Ectodermal cell (in vitro differentiated cells): ENCODE results near the gene WDR62.
"Not testable (repeated sequence)": the region's sequence is repeated elsewhere in the genome, so short reads cannot be mapped to it uniquely, and the experiment has no call there.

ENCODE experiments used
- H3K27ac ChIP-seq: 2 replicates; pipeline ENCODE4 v1.7.0; 2013; ENCODE audit warnings: mild to moderate bottlenecking, low read depth, low read length; ENCODE audit not compliant: insufficient read depth, poor library complexity, severe bottlenecking
- H3K27me3 ChIP-seq: 2 replicates; pipeline ENCODE4 v1.7.0; 2013; ENCODE audit warnings: mild to moderate bottlenecking, low read length; ENCODE audit not compliant: insufficient read depth, control insufficient read depth, poor library complexity, severe bottlenecking
- H3K36me3 ChIP-seq: one replicate; pipeline ENCODE4 v1.7.0; 2013; ENCODE audit warnings: low read length; ENCODE audit not compliant: control insufficient read depth, insufficient read depth
- H3K4me1 ChIP-seq: one replicate; pipeline ENCODE4 v1.7.0; 2013; ENCODE audit warnings: low read length; ENCODE audit not compliant: control insufficient read depth, insufficient read depth
- H3K4me3 ChIP-seq: 2 replicates; pipeline ENCODE4 v1.7.0; 2013; ENCODE audit warnings: low read depth, low read length, control low read depth; ENCODE audit not compliant: insufficient read depth
- H3K9me3 ChIP-seq: 2 replicates; pipeline ENCODE4 v1.7.0; 2013; ENCODE audit warnings: mild to moderate bottlenecking, low read length, moderate library complexity; ENCODE audit not compliant: control insufficient read depth
- WGBS, 2 experiments: methylation state at CpG; one replicate each; pipeline ENCODE4 v1.1.7; 2013; ENCODE audit warnings: missing lambda C conversion rate in 2 of 2; 5-methylcytosine and 5-hydroxymethylcytosine counted together

Gene WDR62

DNA sequence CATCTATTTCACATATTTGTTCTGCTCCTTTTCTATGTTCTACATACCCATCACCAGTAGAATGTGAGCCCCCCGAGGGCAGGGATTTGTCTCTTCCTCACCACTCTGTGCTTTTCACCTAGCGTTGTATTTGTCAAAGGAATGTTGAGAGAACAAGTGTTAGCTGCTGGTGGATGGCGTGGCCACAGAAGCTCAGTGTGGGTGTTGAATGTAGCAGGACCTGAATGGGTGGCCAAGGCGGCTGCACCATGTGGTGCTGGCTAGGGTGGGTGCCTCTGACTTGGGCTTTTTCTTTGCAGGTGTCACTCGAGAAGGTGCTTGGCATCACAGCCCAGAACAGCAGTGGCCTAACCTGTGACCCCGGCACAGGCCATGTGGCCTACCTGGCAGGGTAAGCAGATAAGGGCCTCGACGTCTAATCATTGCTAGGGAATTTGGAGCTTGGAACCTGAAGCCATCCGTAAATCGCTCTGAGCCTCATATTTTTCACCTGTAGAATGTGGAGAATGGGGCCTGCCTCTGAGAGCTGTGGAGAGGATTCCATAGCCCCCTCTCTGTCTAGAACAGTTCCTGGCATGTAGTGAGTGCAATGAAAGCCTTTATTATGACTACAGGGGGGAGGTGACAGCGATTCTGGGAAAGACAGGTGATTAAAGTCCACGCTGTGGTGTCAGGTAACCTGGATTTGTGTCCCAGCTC is 3.9 kb downstream of the WDR62 start:
- no peaks in the 10 kb centered on the region for H3K9me3 ChIP-seq
- peaks cover 21% of the 10 kb centered on the region for H3K36me3 ChIP-seq
- 94 to 96% methylated on average over 12 of the region's 12 CpGs for WGBS, 2 experiments
- peaks cover 4% of the 10 kb centered on the region for H3K4me1 ChIP-seq
- H3K27me3 ChIP-seq: no peaks in the 10 kb centered on the region
- H3K27ac ChIP-seq: no peak overlapping the region
- no peak overlapping the region for H3K4me3 ChIP-seq

DNA sequence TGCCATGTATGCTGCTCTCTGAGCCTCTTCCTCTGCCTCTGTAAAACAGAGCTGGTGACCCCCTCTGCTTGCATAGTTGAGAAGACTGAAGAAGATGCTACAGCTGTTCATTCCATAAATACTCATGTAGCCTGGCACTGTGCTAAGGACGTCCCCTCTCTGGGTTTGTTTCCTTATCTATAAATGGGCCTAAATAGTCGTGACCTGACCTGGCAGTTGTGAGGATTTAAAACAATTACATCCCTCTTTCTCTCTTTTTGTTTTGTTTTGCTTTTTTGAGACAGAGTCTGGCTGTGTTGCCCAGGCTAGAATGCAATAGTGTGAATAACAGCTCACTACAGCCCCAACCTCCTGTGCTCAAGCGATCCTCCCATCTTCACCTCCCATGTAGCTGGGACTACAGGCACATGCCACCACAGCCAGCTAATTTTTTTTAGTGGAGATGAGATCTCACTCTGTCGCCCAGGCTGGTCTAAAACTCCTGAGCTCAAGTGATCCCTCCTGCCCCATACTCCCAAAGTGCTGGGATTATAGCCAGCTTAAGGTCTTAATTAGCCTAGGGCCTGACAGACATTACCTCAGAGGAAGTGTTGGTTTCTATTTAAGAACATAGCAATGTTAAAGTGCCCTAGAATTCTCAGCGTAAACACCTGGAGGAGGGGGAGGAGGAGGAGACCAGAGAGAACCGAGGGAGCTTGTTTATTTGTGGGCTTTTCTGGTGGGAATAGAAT is 4.6 kb downstream of the WDR62 start:
- 92 to 97% methylated on average over 6 of the region's 6 CpGs for WGBS, 2 experiments
- Histone ChIP-seq H3K4me3 (no peak overlapping the region), H3K27me3 (no peaks in the 10 kb centered on the region), H3K36me3 (peaks cover 21% of the 10 kb centered on the region), H3K27ac (no peak overlapping the region), H3K9me3 (no peaks in the 10 kb centered on the region), H3K4me1 (peaks cover 4% of the 10 kb centered on the region)

- H3K27me3 ChIP-seq: no peaks in the 10 kb centered on the region
- 86 to 92% methylated on average over 4 of the region's 4 CpGs for WGBS, 2 experiments
- H3K27ac ChIP-seq: no peak overlapping the region
- H3K4me3 ChIP-seq: no peak overlapping the region
- H3K36me3 ChIP-seq: peaks cover 21% of the 10 kb centered on the region
- H3K9me3 ChIP-seq: no peaks in the 10 kb centered on the region
- peaks cover 3% of the 10 kb centered on the region for H3K4me1 ChIP-seq
Measured at GRCh38 chr19:36060430-36060829, 5.7 kb downstream of the WDR62 start.

GRCh38 chr19:36061367-36061766 is 6.7 kb downstream of the WDR62 start:
- WGBS, 2 experiments: 87 to 95% methylated on average over 2 of the region's 2 CpGs
- no peaks in the 10 kb centered on the region for H3K27me3 ChIP-seq
- H3K9me3 ChIP-seq: no peaks in the 10 kb centered on the region
- H3K36me3 ChIP-seq: peaks cover 26% of the 10 kb centered on the region
- H3K4me1 ChIP-seq: no peaks in the 10 kb centered on the region
- no peak overlapping the region for H3K4me3 ChIP-seq
- H3K27ac ChIP-seq: no peak overlapping the region

GRCh38 chr19:36064826-36065225 is 10.1 kb downstream of the WDR62 start:
- Histone ChIP-seq H3K4me1 (no peaks in the 10 kb centered on the region), H3K27me3 (no peaks in the 10 kb centered on the region), H3K9me3 (no peaks in the 10 kb centered on the region), H3K27ac (no peak overlapping the region), H3K4me3 (no peak overlapping the region), H3K36me3 (peaks cover 40% of the 10 kb centered on the region)
- WGBS, 2 experiments: 89 to 96% methylated on average over 8 of the region's 8 CpGs

DNA sequence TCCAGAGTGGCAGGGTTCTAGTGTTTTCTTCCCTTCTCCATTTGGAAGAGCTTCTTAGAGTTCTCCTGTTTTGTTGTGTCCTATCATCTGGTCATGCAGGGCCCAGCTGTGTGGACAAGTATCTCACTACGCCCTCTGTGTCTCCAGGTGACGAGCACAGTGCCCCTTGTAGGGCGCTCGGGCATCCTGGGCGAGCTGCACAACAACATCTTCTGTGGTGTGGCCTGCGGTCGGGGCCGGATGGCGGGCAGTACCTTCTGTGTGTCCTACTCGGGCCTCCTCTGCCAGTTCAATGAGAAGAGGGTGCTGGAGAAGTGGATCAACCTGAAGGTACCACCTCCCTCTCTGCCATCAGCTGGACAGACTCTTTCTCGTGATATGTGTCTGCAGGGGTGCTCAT is 13.0 kb downstream of the WDR62 start:
- Histone ChIP-seq H3K4me1 (no peaks in the 10 kb centered on the region), H3K36me3 (peaks cover 39% of the 10 kb centered on the region), H3K27ac (no peak overlapping the region), H3K27me3 (no peaks in the 10 kb centered on the region), H3K4me3 (no peak overlapping the region), H3K9me3 (no peaks in the 10 kb centered on the region)
- WGBS, 2 experiments: 93 to 95% methylated on average over 11 of the region's 11 CpGs

- not testable (repeated sequence) for H3K4me1 ChIP-seq, H3K27me3 ChIP-seq, H3K9me3 ChIP-seq, H3K4me3 ChIP-seq, H3K27ac ChIP-seq
- H3K36me3 ChIP-seq: peaks cover 39% of the 10 kb centered on the region
- WGBS, 2 experiments: 96 to 98% methylated on average over 54 to 56 of the region's 57 CpGs
Measured at GRCh38 chr19:36068810-36069499, 14.3 kb downstream of the WDR62 start.

DNA sequence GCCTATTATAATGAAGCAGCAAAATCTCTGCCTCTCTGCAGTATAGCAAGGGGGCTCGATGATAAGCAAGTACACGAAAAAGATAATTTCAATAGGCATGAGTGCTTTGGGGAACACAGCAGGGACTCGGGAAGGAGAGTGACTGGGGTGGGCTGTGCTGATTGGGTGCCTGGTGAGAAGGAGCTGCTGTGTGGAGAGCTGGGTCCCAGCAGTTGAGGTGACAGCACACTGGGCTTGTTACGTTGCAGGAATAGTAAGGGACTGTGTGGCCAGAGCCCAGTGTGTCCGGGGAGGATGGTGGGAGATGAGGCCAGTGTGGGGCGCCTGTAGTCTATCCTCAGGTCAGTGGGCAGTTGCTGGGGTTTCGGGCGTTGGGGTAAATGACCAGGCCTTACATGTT is 17.4 kb downstream of the WDR62 start:
- H3K36me3 ChIP-seq: peaks cover 44% of the 10 kb centered on the region
- H3K4me3 ChIP-seq: no peak overlapping the region
- no peaks in the 10 kb centered on the region for H3K4me1 ChIP-seq
- 89 to 90% methylated on average over 8 of the region's 8 CpGs for WGBS, 2 experiments
- H3K27me3 ChIP-seq: no peaks in the 10 kb centered on the region
- no peak overlapping the region for H3K27ac ChIP-seq
- H3K9me3 ChIP-seq: no peaks in the 10 kb centered on the region

DNA sequence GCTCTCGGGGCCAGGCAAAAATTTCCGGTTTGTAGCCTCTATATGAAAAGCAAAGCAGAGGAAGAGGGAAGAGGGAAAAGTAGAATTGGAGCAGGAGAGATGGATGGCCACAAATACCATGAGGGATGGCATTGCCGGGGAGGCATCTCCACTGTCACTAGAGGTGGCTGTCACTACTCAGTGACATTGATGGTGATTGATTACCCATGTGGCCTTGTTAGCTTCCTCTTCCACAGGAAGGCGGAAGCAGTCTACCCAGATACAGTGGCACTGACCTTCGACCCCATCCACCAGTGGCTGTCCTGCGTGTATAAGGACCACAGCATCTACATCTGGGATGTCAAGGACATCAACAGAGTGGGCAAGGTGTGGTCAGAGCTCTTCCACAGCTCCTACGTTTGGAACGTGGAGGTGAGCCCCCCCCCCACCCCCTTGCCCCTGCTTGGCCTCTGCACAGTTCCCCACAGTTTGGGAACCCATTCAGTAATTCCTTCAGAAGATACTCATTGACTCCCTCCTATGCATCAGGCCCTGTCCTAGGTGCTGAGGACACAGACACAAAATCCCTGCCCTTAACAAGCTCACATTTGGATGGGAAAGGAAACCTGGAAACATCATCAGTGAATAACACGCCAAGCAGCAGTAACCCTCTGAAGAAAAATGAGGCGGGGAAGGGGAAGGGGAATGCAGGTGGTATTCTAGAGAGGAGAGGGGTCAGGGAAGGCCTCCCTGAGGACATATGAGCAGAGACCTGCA is 18.6 kb downstream of the WDR62 start:
- Histone ChIP-seq H3K4me3 (no peak overlapping the region), H3K27ac (no peak overlapping the region), H3K36me3 (peaks cover 37% of the 10 kb centered on the region), H3K9me3 (no peaks in the 10 kb centered on the region), H3K27me3 (no peaks in the 10 kb centered on the region), H3K4me1 (no peaks in the 10 kb centered on the region)
- 88 to 89% methylated on average over 10 of the region's 10 CpGs for WGBS, 2 experiments
